Skin epidermis (tissue), 12 donors: ENCODE measurements around the gene EXOC4.

Experiments used
- H3K27ac ChIP-seq, 21 experiments: fragments of 200-600 bp; sonication (generic) in 11 of 21; one replicate each; pipeline ENCODE4 v1.5.0; 2020; ENCODE audit warnings: mild to moderate bottlenecking in 3 of 21, inconsistent platforms in 2 of 21, moderate library complexity in 2 of 21
- H3K4me3 ChIP-seq, 7 experiments: fragments of 200-600 bp; sonication (generic) in 2 of 7; one replicate each; pipeline ENCODE4 v1.5.0; 2020; ENCODE audit warnings: inconsistent platforms in 2 of 7, mild to moderate bottlenecking in 2 of 7, moderate library complexity in 1 of 7

Gene EXOC4

GRCh38 chr7:133822868-133823552 is 570.1 kb downstream of the EXOC4 start:
- H3K27ac ChIP-seq: no peak overlapping the region
- H3K4me3 ChIP-seq: no peak overlapping the region

DNA sequence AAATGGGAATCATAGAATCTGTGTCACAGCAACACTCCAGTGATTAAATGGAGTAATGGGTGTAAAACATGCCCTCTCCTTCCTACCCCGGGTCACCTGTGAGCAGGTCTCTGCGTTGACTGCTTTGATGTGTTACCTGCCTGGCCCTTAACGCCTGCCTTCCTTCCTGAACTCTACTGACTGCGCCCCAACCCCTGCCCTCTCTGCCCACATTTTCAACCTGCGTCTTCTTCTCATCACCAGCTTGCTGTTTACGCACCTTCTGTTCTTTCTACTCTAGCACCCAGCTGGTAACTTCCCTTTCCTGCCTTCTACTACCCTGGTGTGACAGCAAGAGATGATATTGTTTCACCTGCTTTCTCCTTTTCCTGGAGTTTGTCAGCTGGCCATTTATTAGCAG is 571.3 kb downstream of the EXOC4 start:
- Histone ChIP-seq H3K27ac (no peak overlapping the region), H3K4me3 (no peak overlapping the region)

DNA sequence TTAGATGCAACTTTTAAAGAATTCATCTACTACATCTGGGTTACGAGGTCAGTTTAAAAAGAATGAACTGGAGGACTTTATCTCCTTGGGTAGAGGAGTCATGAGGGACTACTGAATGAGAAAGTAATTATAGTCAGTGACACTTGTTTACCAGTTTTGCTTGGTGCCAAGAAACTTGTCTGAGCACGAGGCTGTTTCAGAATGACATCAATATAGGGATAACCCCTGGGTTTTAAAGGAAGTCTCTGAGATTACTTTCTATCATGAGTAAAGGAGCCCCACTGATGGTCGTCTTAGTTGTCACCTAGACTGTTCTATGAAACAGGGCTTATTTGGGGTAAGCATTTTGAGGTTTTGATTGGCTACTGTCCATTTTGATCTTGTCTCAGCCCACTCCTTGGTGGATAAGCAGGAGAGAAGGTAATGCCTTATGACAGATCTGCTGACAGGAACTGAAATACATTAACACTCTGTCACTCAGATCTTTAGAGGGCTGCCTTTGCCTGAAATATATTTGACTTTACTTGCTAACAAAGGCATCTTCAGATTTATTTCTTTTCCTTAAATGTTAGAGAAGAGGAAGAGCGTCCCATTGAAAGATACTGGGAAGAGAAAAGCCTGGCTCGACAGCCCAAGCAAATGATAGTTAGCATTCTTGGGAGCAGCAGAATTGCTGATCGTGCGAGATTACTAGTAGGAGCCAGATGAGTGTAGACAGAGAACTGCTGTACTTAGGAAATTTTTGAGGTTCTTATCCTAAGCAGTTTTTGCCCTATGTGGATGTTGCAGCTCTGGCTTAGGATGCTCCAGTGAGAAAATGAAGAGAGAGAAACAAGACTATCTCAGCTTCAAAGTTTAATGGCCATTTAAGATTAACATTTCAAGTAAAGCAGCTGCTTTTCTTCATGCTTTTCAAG is 575.1 kb downstream of the EXOC4 start:
- Histone ChIP-seq H3K27ac (no peak overlapping the region), H3K4me3 (no peak overlapping the region)

GRCh38 chr7:133828906-133829305 is 576.0 kb downstream of the EXOC4 start:
- Histone ChIP-seq H3K4me3 (no peak overlapping the region), H3K27ac (no peak overlapping the region)

DNA sequence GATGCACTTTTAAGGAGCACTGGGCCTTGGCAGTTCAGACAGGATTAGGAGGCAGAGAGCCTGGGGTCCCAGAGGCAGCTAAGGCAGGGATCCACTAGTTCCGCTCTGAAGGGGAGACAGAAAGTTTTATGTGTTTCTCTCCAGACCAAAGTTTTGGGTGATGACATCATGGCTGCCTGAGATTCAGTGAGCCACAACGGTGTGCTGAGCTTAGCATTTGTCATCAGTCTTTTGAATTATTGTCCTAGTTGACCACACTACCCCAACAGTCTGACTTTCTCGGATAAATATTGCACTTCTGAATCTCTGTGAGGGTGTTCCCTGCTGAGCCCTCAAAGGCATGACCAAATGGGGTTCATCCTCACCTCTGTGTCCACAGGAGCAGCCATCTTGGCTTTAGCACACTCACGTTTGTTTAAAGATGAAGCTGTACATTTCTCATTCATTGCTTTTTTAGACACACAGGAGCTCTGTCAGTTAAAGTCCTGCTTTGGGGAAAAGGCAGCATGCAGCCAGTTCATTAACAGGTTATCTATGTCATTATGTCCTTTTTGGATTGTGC is 576.5 kb downstream of the EXOC4 start:
- H3K27ac ChIP-seq: no peak overlapping the region

GRCh38 chr7:133830081-133830480 is 577.2 kb downstream of the EXOC4 start:
- Histone ChIP-seq H3K27ac (no peak overlapping the region), H3K4me3 (no peak overlapping the region)

More for the DNA sequence above, 576.5 kb downstream of the EXOC4 start:
- H3K4me3 ChIP-seq: no peak overlapping the region

DNA sequence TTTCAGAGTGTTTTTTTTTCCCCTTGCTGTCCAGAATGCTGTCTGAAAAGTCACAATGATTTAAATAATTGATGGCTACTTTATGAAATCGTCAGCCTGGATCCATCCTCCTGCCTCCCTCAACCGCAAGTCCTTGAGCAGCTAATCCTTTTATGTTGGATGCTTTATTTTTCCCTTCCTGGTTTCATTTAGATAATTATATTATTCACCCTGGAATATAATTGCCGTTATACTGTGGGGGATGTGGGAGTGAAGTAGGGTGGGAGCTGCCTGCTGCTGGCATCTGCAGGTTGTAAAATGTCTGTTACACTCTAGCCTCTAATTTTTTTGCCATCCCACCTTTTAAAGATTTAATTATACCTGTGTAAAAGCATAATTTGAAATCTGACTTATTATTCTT is 583.8 kb downstream of the EXOC4 start:
- H3K27ac ChIP-seq: no peak overlapping the region
- no peak overlapping the region for H3K4me3 ChIP-seq

GRCh38 chr7:133837224-133837623 is 584.3 kb downstream of the EXOC4 start:
- Histone ChIP-seq H3K27ac (no peak overlapping the region), H3K4me3 (no peak overlapping the region)

GRCh38 chr7:133839121-133839520 is 586.2 kb downstream of the EXOC4 start:
- H3K4me3 ChIP-seq: no peak overlapping the region
- H3K27ac ChIP-seq: no peak overlapping the region

- Histone ChIP-seq H3K27ac (no peak overlapping the region), H3K4me3 (no peak overlapping the region)
These were observed 590.5 kb downstream of the EXOC4 start for GRCh38 chr7:133843341-133843740.

GRCh38 chr7:133845005-133845404 is 592.1 kb downstream of the EXOC4 start:
- Histone ChIP-seq H3K4me3 (no peak overlapping the region), H3K27ac (no peak overlapping the region)

GRCh38 chr7:133846203-133846945 is 593.5 kb downstream of the EXOC4 start:
- H3K4me3 ChIP-seq: no peak overlapping the region
- no peak overlapping the region for H3K27ac ChIP-seq

GRCh38 chr7:133850497-133851280 is 597.8 kb downstream of the EXOC4 start:
- no peak overlapping the region for H3K27ac ChIP-seq

DNA sequence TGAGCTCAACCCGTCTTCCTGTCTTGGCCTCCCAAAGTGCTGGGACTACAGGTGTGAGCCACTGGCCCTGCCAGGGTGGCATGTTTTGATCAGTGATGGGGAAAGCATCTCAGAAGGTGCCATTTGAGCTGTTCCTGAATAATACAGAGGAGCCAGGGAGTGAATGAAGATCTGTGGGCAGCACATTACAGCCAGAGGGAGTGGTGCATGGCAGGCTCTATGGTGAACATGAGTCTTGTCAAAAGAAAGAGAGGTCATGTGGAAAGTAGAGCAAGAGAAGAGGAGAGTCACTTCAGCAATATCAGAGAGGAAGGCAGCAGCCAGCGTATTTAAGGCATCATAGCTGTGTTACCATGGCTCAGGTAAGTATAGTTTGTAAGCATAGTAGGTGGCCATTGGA is 598.5 kb downstream of the EXOC4 start:
- H3K27ac ChIP-seq: no peak overlapping the region
- no peak overlapping the region for H3K4me3 ChIP-seq

More at GRCh38 chr7:133850497-133851280, 597.8 kb downstream of the EXOC4 start:
- no peak overlapping the region for H3K4me3 ChIP-seq

DNA sequence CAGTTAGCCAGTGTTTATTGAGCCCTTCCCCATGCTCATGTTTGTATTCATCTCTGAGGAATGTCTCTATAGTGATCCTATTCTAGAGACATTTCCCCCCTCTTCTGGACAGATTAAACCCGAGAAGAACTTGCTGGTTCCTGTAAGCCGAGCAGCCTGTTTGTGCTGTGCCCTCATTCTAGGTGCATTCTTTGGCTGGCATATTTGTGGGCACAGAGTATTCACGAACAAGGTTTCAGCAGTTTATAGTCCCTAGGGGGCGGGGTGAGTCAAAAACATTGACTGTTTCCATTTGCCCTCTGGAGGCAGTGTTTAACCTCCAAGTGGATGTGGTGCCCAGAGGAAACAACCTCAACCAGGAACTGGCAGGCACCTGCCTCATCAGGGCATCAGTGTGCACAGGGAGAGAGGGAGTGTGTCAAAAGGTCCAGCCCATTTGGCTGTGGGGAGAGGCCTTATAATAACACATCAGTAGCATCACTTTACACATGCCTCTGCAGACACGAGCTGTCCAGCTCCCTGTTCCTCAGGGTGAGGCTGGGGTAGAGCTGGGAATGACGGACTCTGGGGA is 600.9 kb downstream of the EXOC4 start:
- Histone ChIP-seq H3K4me3 (no peak overlapping the region), H3K27ac (no peak overlapping the region)

DNA sequence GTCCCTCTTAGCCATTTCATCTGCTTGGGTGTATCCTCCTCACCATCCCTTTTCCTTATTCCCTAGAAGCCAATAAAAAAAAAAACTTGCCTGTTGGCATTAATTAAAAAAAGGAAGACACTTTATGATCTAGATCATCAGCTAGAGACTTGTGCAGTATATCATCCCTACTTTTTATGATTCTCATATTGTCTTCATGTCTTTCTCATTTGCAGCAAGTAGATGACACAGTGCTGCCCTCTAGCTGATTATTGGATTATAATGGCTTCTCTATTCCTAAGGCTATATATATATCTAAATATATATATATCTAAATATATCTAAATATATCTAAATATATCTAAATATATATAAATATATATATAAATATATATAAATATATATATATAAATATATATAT is 601.9 kb downstream of the EXOC4 start:
- Histone ChIP-seq H3K27ac (no peak overlapping the region), H3K4me3 (no peak overlapping the region)

GRCh38 chr7:133857376-133858119 is 604.7 kb downstream of the EXOC4 start:
- Histone ChIP-seq H3K4me3 (no peak overlapping the region), H3K27ac (peak overlapping the region in 1 of 21 experiments; percentile 39)

DNA sequence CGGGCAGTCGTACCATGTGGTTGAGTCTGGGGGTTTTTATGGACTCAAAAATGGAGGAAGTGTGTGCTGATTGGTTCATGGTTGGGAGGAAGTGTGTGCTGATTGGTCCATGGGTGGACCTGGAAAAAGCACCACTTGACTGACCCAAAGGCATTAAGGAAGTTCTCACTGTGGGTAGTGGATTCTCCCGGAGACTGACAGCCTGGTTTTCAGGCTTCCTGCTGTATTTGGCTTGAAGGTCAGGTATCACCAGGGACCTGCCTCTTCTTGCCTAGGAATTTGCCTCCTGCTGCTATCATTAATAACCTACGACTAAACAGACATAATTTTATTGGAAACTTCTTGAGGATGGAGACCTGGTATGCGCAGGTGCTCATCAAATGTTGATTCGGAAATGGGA is 605.4 kb downstream of the EXOC4 start:
- no peak overlapping the region for H3K4me3 ChIP-seq
- peak overlapping the region in 1 of 21 experiments; percentile 39 for H3K27ac ChIP-seq
